WTC11 (cell line): Measurements from ENCODE around the gene CACNA1C. TPM values are rescaled to one million over a fixed set of nuclear protein-coding genes. Genes with fewer than 3 reads are reported as not detected.

ENCODE experiments used
- ATAC-seq: fragments of 200-7000 bp; cut with Tn5 transposase; 2 replicates; pipeline ENCODE4 v1.10.0; 2021; ENCODE audit warnings: mild to moderate bottlenecking, moderate library complexity
- CTCF ChIA-PET: fragments of 300-600 bp; sonication (Branson Sonifier 250); formaldehyde crosslinking; loops from one replicate; lab custom pipeline; 2021; ENCODE audit warnings: antibody characterized with exemption; lab: Charles Lee
- POLR2A ChIA-PET: fragments of 350-600 bp; sonication (Branson Sonifier 250); formaldehyde crosslinking; loops from one replicate; lab custom pipeline; 2021; ENCODE audit warnings: antibody characterized with exemption; lab: Charles Lee
- DNase-seq: peaks from one replicate; pipeline ENCODE4 v3.0.0; 2021; ENCODE audit warnings: low spot score
- H3K27ac Mint-ChIP-seq: 2 replicates; pipeline ENCODE4 v1.8.0; 2021; ENCODE audit warnings: mixed read lengths
- H3K27me3 Mint-ChIP-seq: 2 replicates; pipeline ENCODE4 v1.8.0; 2021; ENCODE audit warnings: low read depth, mild to moderate bottlenecking, moderate library complexity, mixed read lengths
- H3K36me3 Mint-ChIP-seq: 2 replicates; pipeline ENCODE4 v1.8.0; 2021; ENCODE audit warnings: mixed read lengths
- H3K4me1 Mint-ChIP-seq: 2 replicates; pipeline ENCODE4 v1.8.0; 2022; ENCODE audit warnings: mixed read lengths
- H3K4me3 Mint-ChIP-seq: 2 replicates; pipeline ENCODE4 v1.8.0; 2021; ENCODE audit warnings: mild to moderate bottlenecking, moderate library complexity, mixed read lengths
- H3K9me3 Mint-ChIP-seq: 2 replicates; pipeline ENCODE4 v1.8.0; 2021; ENCODE audit warnings: mixed read lengths
- AFF4 ChIP-seq: sonication (generic); formaldehyde crosslinking; IDR thresholded peaks from 2 replicates; pipeline ENCODE4 v1.8.1; 2023; ENCODE audit warnings: mild to moderate bottlenecking, missing genetic modification reagents, borderline replicate concordance
- CREB1 ChIP-seq: sonication (generic); formaldehyde crosslinking; IDR thresholded peaks from 2 replicates; pipeline ENCODE4 v1.8.0; 2023; ENCODE audit warnings: mild to moderate bottlenecking, missing genetic modification reagents
- E2F1 ChIP-seq: sonication (generic); formaldehyde crosslinking; IDR thresholded peaks from 2 replicates; pipeline ENCODE4 v1.8.0; 2022; ENCODE audit warnings: mild to moderate bottlenecking, missing genetic modification reagents
- FOXK1 ChIP-seq: sonication (generic); formaldehyde crosslinking; IDR thresholded peaks from 2 replicates; pipeline ENCODE4 v1.8.0; 2022; ENCODE audit warnings: mild to moderate bottlenecking, moderate library complexity, missing genetic modification reagents
- HMGA2 ChIP-seq: fragments of 250-450 bp; sonication (Bioruptor Pico); IDR thresholded peaks from 2 replicates; pipeline ENCODE4 v1.4.0; 2021; ENCODE audit warnings: mild to moderate bottlenecking, moderate library complexity
- HMGXB4 ChIP-seq: sonication (generic); formaldehyde crosslinking; IDR thresholded peaks from 2 replicates; pipeline ENCODE4 v1.8.1; 2023; ENCODE audit warnings: mild to moderate bottlenecking, moderate library complexity, missing genetic modification reagents
- IRF2 ChIP-seq: sonication (generic); formaldehyde crosslinking; IDR thresholded peaks from 2 replicates; pipeline ENCODE4 v1.8.0; 2022; ENCODE audit warnings: low read depth, missing genetic modification reagents, borderline replicate concordance
- JUN ChIP-seq: sonication (generic); formaldehyde crosslinking; IDR thresholded peaks from 2 replicates; pipeline ENCODE4 v1.8.0; 2023; ENCODE audit warnings: mild to moderate bottlenecking, missing genetic modification reagents
- KAT7 ChIP-seq: sonication (generic); formaldehyde crosslinking; IDR thresholded peaks from 2 replicates; pipeline ENCODE4 v1.8.1; 2023; ENCODE audit warnings: missing genetic modification reagents, mild to moderate bottlenecking, borderline replicate concordance
- MAX ChIP-seq: sonication (generic); formaldehyde crosslinking; IDR thresholded peaks from 2 replicates; pipeline ENCODE4 v1.8.0; 2022; ENCODE audit warnings: mild to moderate bottlenecking, missing genetic modification reagents
- MXD4 ChIP-seq: fragments of 250-450 bp; sonication (Bioruptor Pico); IDR thresholded peaks from 2 replicates; pipeline ENCODE4 v1.8.0; 2021; ENCODE audit warnings: mild to moderate bottlenecking, moderate library complexity, borderline replicate concordance
- MYBL2 ChIP-seq: sonication (generic); formaldehyde crosslinking; IDR thresholded peaks from 2 replicates; pipeline ENCODE4 v1.8.1; 2023; ENCODE audit warnings: mild to moderate bottlenecking, moderate library complexity, missing genetic modification reagents
- NFE2L1 ChIP-seq: sonication (generic); formaldehyde crosslinking; IDR thresholded peaks from 2 replicates; pipeline ENCODE4 v1.8.1; 2023; ENCODE audit warnings: missing genetic modification reagents
- NR1H2 ChIP-seq: sonication (generic); formaldehyde crosslinking; IDR thresholded peaks from 2 replicates; pipeline ENCODE4 v1.9.0; 2021; ENCODE audit warnings: mild to moderate bottlenecking, moderate library complexity, missing genetic modification reagents
- OVOL2 ChIP-seq: fragments of 250-450 bp; sonication (Bioruptor Pico); IDR thresholded peaks from 2 replicates; pipeline ENCODE4 v1.9.0; 2021; ENCODE audit warnings: mild to moderate bottlenecking, borderline replicate concordance
- PRRX2 ChIP-seq: fragments of 250-450 bp; sonication (Bioruptor Pico); IDR thresholded peaks from 2 replicates; pipeline ENCODE4 v1.8.0; 2021; ENCODE audit warnings: mild to moderate bottlenecking
- SOX15 ChIP-seq: fragments of 250-450 bp; sonication (Bioruptor Pico); IDR thresholded peaks from 2 replicates; pipeline ENCODE4 v1.9.0; 2021; ENCODE audit warnings: mild to moderate bottlenecking
- TCF7 ChIP-seq: sonication (generic); formaldehyde crosslinking; IDR thresholded peaks from 2 replicates; pipeline ENCODE4 v1.8.0; 2022; ENCODE audit warnings: mild to moderate bottlenecking, low read depth, missing genetic modification reagents, moderate library complexity
- TP53 ChIP-seq: sonication (generic); formaldehyde crosslinking; IDR thresholded peaks from 2 replicates; pipeline ENCODE4 v1.8.1; 2023; ENCODE audit warnings: mild to moderate bottlenecking, missing genetic modification reagents
- ZBTB21 ChIP-seq: sonication (generic); formaldehyde crosslinking; IDR thresholded peaks from 2 replicates; pipeline ENCODE4 v1.8.1; 2023; ENCODE audit warnings: mild to moderate bottlenecking, missing genetic modification reagents, borderline replicate concordance
- ZBTB43 ChIP-seq: sonication (generic); formaldehyde crosslinking; IDR thresholded peaks from 2 replicates; pipeline ENCODE4 v1.8.1; 2023; ENCODE audit warnings: mild to moderate bottlenecking, missing genetic modification reagents
- ZNF416 ChIP-seq: fragments of 250-450 bp; sonication (Bioruptor Pico); IDR thresholded peaks from 2 replicates; pipeline ENCODE4 v1.9.0; 2021; ENCODE audit warnings: mild to moderate bottlenecking, inconsistent platforms
- ZNF671 ChIP-seq: fragments of 250-450 bp; sonication (Bioruptor Pico); IDR thresholded peaks from 2 replicates; pipeline ENCODE4 v1.8.0; 2021; ENCODE audit warnings: mild to moderate bottlenecking
- total RNA-seq: library from RNA; stranded (reverse); gene quantifications from 3 replicates; pipeline ENCODE4 v1.2.3, GENCODE V29; 2021

CACNA1C gene
- total RNA-seq, 1 experiment from 2014 or later = 1.7 TPM

GRCh38 chr12:2646341-2646740, 593.6 kb downstream of the CACNA1C start:
- TF ChIP-seq PRRX2 (CRISPR knock-in tag) (no peak), FOXK1 (no peak), CREB1 (CRISPR knock-in tag) (no peak), ZBTB43 (no peak), MXD4 (CRISPR knock-in tag) (no peak), HMGXB4 (CRISPR knock-in tag) (no peak), OVOL2 (no peak), KAT7 (no peak), ZNF671 (no peak), SOX15 (CRISPR knock-in tag) (no peak), NFE2L1 (CRISPR knock-in tag) (no peak), NR1H2 (CRISPR knock-in tag) (no peak), TCF7 (no peak), JUN (CRISPR knock-in tag) (no peak)
- H3K27ac Mint-ChIP-seq = no peak overlapping the region
- H3K27me3 Mint-ChIP-seq = no peaks in the 10 kb centered on the region
- H3K4me3 Mint-ChIP-seq = no peak overlapping the region
- ChIA-PET POLR2A (no interaction called here), CTCF (interaction anchor here (1.2 kb wide), 1 partner anchor 108 kb away, joined by 3 read pairs; no protein-coding TSS in a partner anchor)
- ATAC-seq (no peak), DNase-seq (peak; percentile 2)
- H3K36me3 Mint-ChIP-seq = no peaks in the 10 kb centered on the region
- peaks cover 11% of the 10 kb centered on the region for H3K4me1 Mint-ChIP-seq
- no peaks in the 10 kb centered on the region for H3K9me3 Mint-ChIP-seq

GRCh38 chr12:2647186-2647585, 594.4 kb downstream of the CACNA1C start:
- no peak overlapping the region for H3K27ac Mint-ChIP-seq
- H3K9me3 Mint-ChIP-seq = no peaks in the 10 kb centered on the region
- CTCF ChIA-PET = no interaction called here
- no peak for ATAC-seq
- DNase-seq = peak; percentile 4
- H3K36me3 Mint-ChIP-seq = no peaks in the 10 kb centered on the region
- TF ChIP-seq ZNF416 (CRISPR knock-in tag) (no peak), AFF4 (no peak), HMGXB4 (CRISPR knock-in tag) (no peak)
- TF ChIP-seq, all 79 proteins: peak for 0
- POLR2A ChIA-PET = no interaction called here
- Mint-ChIP-seq H3K27me3 (no peaks in the 10 kb centered on the region), H3K4me3 (no peak overlapping the region), H3K4me1 (peaks cover 7% of the 10 kb centered on the region)

GRCh38 chr12:2648406-2648805, 595.6 kb downstream of the CACNA1C start:
- H3K36me3 Mint-ChIP-seq = no peaks in the 10 kb centered on the region
- no peak overlapping the region for H3K27ac Mint-ChIP-seq
- no peaks in the 10 kb centered on the region for H3K27me3 Mint-ChIP-seq
- no peak for ATAC-seq
- peaks cover 6% of the 10 kb centered on the region for H3K4me1 Mint-ChIP-seq
- H3K9me3 Mint-ChIP-seq = no peaks in the 10 kb centered on the region
- no peak overlapping the region for H3K4me3 Mint-ChIP-seq
- DNase-seq = peak; percentile 1
- ChIA-PET POLR2A (no interaction called here), CTCF (interaction anchor here (1.0 to 2.3 kb wide), 2 partner anchors 24 to 254 kb away, joined by 3 to 9 read pairs; no protein-coding TSS in a partner anchor)
- no peak for TF ChIP-seq IRF2
- no peak for TF ChIP-seq E2F1 (CRISPR knock-in tag)
- no peak for TF ChIP-seq ZNF416 (CRISPR knock-in tag)
- no peak for TF ChIP-seq MYBL2 (CRISPR knock-in tag)
- no peak for TF ChIP-seq MAX (CRISPR knock-in tag)
- TF ChIP-seq TP53 (CRISPR knock-in tag) = no peak
- no peak for TF ChIP-seq HMGXB4 (CRISPR knock-in tag)
- no peak for TF ChIP-seq HMGA2 (CRISPR knock-in tag)
- no peak for TF ChIP-seq ZBTB21 (CRISPR knock-in tag)
